AG10803 (cell line): ENCODE data around the gene SLC35F3.

ENCODE experiments used
- DNase-seq: peaks from one replicate; pipeline ENCODE4 v3.0.0; 2010; ENCODE audit warnings: low read depth
- H3K4me3 ChIP-seq: 2 replicates; pipeline ENCODE4 v1.5.1; 2011; ENCODE audit warnings: mild to moderate bottlenecking, low read length, control low read depth
- CTCF ChIP-seq: conservative IDR thresholded peaks from 2 replicates; pipeline ENCODE4 v1.5.1; 2011; ENCODE audit warnings: mild to moderate bottlenecking, low read length, control low read depth, inconsistent platforms

Gene SLC35F3

GRCh38 chr1:234327577-234328164 is 423.2 kb downstream of the SLC35F3 start:
- TF ChIP-seq CTCF, result no peak
- DNase-seq, result no peak
- no peak overlapping the region for H3K4me3 ChIP-seq

GRCh38 chr1:234330843-234331215 is 426.4 kb downstream of the SLC35F3 start:
- peak; percentile 3 for DNase-seq
- no peak overlapping the region for H3K4me3 ChIP-seq
- TF ChIP-seq CTCF, result no peak

GRCh38 chr1:234331507-234331906 is 427.0 kb downstream of the SLC35F3 start:
- DNase-seq, result peak; percentile 48
- no peak overlapping the region for H3K4me3 ChIP-seq
- TF ChIP-seq CTCF, result no peak

- no peak for DNase-seq
- TF ChIP-seq CTCF, result no peak
- no peak overlapping the region for H3K4me3 ChIP-seq
Measured at GRCh38 chr1:234336359-234336758, 431.9 kb downstream of the SLC35F3 start.

- H3K4me3 ChIP-seq, result no peak overlapping the region
- no peak for DNase-seq
- TF ChIP-seq CTCF, result no peak
Measured at GRCh38 chr1:234337233-234337632, 432.8 kb downstream of the SLC35F3 start.

- no peak for TF ChIP-seq CTCF
- DNase-seq, result no peak
- no peak overlapping the region for H3K4me3 ChIP-seq
Measured at GRCh38 chr1:234340528-234340927, 436.1 kb downstream of the SLC35F3 start.

GRCh38 chr1:234342774-234343173 is 438.3 kb downstream of the SLC35F3 start:
- no peak for DNase-seq
- no peak for TF ChIP-seq CTCF
- no peak overlapping the region for H3K4me3 ChIP-seq
